GM12878 (cell line): ENCODE data around the gene SH2D2A.

Experiments used
- GABPA ChIP-seq: IDR thresholded peaks from 2 replicates; pipeline ENCODE4 v1.6.1; 2014; ENCODE audit warnings: antibody characterized with exemption, low read depth, mild to moderate bottlenecking, inconsistent platforms
- MEF2A ChIP-seq: IDR thresholded peaks from 2 replicates; pipeline ENCODE4 v1.6.1; 2011; ENCODE audit warnings: low read depth, mild to moderate bottlenecking, low read length, moderate library complexity; ENCODE audit not compliant: insufficient read depth
- POLR2AphosphoS5 ChIP-seq: IDR thresholded peaks from 2 replicates; pipeline ENCODE4 v1.6.1; 2011; ENCODE audit warnings: mild to moderate bottlenecking, low read length, inconsistent platforms
- YBX1 ChIP-seq: fragments of 450-650 bp; IDR thresholded peaks from 2 replicates; pipeline ENCODE4 v1.6.1; 2016; ENCODE audit warnings: antibody characterized with exemption
- YY1 ChIP-seq: IDR thresholded peaks from 2 replicates; pipeline ENCODE4 v1.6.1; 2011; ENCODE audit warnings: low read depth, mild to moderate bottlenecking, low read length
- TF ChIP-seq, protein P1 (sequence below), 3 experiments: IDR thresholded peaks in 2 of 3; conservative IDR thresholded peaks in 1 of 3; 2 replicates each; pipeline ENCODE4 v1.5.1; 2011; ENCODE audit warnings: low read depth in 3 of 3, low read length in 3 of 3, mild to moderate bottlenecking in 3 of 3, control low read depth in 2 of 3, moderate library complexity in 2 of 3, inconsistent platforms in 1 of 3, mixed read lengths in 1 of 3; ENCODE audit not compliant: control insufficient read depth in 2 of 3, insufficient read depth in 1 of 3; ENCODE audit errors: extremely low read depth in 1 of 3
- TF ChIP-seq, protein P2 (sequence below): fragments of 450-650 bp; IDR thresholded peaks from 2 replicates; pipeline ENCODE4 v1.6.1; 2017; ENCODE audit warnings: mild to moderate bottlenecking, moderate library complexity
- TF ChIP-seq, protein P3 (sequence below): IDR thresholded peaks from 2 replicates; pipeline ENCODE4 v1.6.1; 2011; ENCODE audit warnings: borderline replicate concordance, low read depth, mild to moderate bottlenecking, moderate library complexity, mixed read lengths, low read length; ENCODE audit not compliant: insufficient read depth; ENCODE audit errors: extremely low read length

DNA sequence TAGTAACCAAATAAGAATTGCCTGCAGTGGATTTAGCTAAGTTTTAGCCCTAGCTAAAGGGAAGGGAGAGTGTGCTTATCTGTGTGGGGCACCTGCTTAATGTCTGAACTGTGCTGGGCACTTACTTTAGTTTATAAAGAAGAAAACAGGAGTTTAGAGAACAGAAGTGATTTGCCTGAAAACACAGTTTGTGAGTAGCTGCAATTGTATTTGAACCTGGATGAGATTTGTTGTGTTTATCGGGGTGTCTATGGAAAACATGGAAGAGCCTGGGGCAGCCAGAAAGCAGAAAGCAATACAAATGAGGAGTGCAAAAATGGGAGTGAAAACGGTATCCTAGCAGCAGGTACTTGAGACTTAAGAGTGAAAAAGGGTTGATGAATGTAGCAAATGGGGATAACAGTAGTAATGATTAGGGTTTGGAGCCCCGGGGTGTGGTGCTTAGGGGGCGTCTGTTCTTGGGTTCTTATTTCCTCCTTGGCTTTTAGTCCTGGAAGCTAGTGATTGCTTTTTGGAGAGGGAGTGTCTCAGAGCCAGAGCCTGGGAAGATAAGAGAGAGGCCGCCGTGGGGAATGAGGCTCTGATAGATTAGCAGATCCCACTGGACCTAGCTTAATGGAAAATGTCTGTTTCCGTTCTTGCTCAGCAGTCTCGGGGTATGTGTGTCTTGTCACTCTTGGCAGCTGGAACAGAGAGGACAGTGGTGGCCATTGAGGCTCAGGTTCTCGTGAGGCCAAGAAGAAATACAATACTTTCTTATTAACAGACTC is 43.7 kb downstream of the SH2D2A start:
- no peak for TF ChIP-seq YY1
- TF ChIP-seq, protein P1, sequence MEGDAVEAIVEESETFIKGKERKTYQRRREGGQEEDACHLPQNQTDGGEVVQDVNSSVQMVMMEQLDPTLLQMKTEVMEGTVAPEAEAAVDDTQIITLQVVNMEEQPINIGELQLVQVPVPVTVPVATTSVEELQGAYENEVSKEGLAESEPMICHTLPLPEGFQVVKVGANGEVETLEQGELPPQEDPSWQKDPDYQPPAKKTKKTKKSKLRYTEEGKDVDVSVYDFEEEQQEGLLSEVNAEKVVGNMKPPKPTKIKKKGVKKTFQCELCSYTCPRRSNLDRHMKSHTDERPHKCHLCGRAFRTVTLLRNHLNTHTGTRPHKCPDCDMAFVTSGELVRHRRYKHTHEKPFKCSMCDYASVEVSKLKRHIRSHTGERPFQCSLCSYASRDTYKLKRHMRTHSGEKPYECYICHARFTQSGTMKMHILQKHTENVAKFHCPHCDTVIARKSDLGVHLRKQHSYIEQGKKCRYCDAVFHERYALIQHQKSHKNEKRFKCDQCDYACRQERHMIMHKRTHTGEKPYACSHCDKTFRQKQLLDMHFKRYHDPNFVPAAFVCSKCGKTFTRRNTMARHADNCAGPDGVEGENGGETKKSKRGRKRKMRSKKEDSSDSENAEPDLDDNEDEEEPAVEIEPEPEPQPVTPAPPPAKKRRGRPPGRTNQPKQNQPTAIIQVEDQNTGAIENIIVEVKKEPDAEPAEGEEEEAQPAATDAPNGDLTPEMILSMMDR (IDR thresholded peaks at IDR 0.05 in 2 of 3, conservative IDR thresholded peaks at IDR 0.05 in 1 of 3; ENCODE audit: control insufficient read depth in 2 of 3, extremely low read depth in 1 of 3, insufficient read depth in 1 of 3, low read depth in 3 of 3, low read length in 3 of 3), result no peak
- TF ChIP-seq MEF2A, result no peak
- TF ChIP-seq YBX1, result no peak
- TF ChIP-seq POLR2AphosphoS5, result no peak
- no peak for TF ChIP-seq GABPA
- TF ChIP-seq, protein P2, sequence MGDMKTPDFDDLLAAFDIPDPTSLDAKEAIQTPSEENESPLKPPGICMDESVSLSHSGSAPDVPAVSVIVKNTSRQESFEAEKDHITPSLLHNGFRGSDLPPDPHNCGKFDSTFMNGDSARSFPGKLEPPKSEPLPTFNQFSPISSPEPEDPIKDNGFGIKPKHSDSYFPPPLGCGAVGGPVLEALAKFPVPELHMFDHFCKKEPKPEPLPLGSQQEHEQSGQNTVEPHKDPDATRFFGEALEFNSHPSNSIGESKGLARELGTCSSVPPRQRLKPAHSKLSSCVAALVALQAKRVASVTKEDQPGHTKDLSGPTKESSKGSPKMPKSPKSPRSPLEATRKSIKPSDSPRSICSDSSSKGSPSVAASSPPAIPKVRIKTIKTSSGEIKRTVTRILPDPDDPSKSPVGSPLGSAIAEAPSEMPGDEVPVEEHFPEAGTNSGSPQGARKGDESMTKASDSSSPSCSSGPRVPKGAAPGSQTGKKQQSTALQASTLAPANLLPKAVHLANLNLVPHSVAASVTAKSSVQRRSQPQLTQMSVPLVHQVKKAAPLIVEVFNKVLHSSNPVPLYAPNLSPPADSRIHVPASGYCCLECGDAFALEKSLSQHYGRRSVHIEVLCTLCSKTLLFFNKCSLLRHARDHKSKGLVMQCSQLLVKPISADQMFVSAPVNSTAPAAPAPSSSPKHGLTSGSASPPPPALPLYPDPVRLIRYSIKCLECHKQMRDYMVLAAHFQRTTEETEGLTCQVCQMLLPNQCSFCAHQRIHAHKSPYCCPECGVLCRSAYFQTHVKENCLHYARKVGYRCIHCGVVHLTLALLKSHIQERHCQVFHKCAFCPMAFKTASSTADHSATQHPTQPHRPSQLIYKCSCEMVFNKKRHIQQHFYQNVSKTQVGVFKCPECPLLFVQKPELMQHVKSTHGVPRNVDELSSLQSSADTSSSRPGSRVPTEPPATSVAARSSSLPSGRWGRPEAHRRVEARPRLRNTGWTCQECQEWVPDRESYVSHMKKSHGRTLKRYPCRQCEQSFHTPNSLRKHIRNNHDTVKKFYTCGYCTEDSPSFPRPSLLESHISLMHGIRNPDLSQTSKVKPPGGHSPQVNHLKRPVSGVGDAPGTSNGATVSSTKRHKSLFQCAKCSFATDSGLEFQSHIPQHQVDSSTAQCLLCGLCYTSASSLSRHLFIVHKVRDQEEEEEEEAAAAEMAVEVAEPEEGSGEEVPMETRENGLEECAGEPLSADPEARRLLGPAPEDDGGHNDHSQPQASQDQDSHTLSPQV, result no peak
- TF ChIP-seq, protein P3, sequence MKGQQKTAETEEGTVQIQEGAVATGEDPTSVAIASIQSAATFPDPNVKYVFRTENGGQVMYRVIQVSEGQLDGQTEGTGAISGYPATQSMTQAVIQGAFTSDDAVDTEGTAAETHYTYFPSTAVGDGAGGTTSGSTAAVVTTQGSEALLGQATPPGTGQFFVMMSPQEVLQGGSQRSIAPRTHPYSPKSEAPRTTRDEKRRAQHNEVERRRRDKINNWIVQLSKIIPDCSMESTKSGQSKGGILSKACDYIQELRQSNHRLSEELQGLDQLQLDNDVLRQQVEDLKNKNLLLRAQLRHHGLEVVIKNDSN, result no peak
